Measurements from ENCODE around the gene GRAMD2B.

The GRAMD2B gene

DNA sequence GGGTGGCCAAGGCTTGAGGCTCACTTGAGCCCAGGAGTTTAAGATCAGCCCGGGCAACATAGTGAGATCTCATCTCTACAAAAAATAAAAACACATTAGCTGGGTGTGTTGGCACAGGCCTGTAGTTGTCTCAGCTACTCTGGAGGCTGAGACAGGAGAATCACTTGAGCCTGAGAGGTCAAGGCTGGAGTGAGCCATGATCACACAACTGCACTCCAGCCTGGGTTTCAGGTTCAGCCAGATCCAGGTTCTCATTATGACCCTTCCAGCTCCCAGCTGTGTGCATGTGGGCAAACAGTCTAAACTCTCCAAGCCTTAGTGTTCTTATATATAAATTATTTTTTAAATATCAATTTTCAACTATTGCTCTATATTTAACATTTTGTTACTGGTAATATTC is 103.9 kb downstream of the GRAMD2B start:
- H3K4me2 ChIP-seq (ENCODE audit: low read length), result no peak overlapping the region
- no peak overlapping the region for H3K4me3 ChIP-seq (ENCODE audit: low read depth, low read length, poor library complexity, severe bottlenecking)
- H3K27me3 ChIP-seq (ENCODE audit: insufficient read depth, low read length), result no peaks in the 10 kb centered on the region
- no peaks in the 10 kb centered on the region for H4K20me1 ChIP-seq (ENCODE audit: insufficient read depth, low read length)
- no peaks in the 10 kb centered on the region for H3K36me3 ChIP-seq (ENCODE audit: insufficient read depth, low read length)
- no peaks in the 10 kb centered on the region for H3K4me1 ChIP-seq (ENCODE audit: insufficient read depth, low read length, severe bottlenecking)
- H3K9me3 ChIP-seq (ENCODE audit: low read length), result no peaks in the 10 kb centered on the region
- no peak overlapping the region for H3K27ac ChIP-seq (ENCODE audit: low read depth, low read length, poor library complexity, severe bottlenecking)
- no peak overlapping the region for H3K9ac ChIP-seq (ENCODE audit: low read length)
- TF ChIP-seq EZH2 (IDR thresholded peaks at IDR 0.05; ENCODE audit: borderline replicate concordance, low read length), result no peak
- TF ChIP-seq, protein P1, sequence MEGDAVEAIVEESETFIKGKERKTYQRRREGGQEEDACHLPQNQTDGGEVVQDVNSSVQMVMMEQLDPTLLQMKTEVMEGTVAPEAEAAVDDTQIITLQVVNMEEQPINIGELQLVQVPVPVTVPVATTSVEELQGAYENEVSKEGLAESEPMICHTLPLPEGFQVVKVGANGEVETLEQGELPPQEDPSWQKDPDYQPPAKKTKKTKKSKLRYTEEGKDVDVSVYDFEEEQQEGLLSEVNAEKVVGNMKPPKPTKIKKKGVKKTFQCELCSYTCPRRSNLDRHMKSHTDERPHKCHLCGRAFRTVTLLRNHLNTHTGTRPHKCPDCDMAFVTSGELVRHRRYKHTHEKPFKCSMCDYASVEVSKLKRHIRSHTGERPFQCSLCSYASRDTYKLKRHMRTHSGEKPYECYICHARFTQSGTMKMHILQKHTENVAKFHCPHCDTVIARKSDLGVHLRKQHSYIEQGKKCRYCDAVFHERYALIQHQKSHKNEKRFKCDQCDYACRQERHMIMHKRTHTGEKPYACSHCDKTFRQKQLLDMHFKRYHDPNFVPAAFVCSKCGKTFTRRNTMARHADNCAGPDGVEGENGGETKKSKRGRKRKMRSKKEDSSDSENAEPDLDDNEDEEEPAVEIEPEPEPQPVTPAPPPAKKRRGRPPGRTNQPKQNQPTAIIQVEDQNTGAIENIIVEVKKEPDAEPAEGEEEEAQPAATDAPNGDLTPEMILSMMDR (IDR thresholded peaks at IDR 0.05; ENCODE audit: low read length), result no peak
- no peak overlapping the region for H2AFZ ChIP-seq (ENCODE audit: low read length)
- H3K9me2 ChIP-seq (ENCODE audit: low read depth, low read length), result no peaks in the 10 kb centered on the region
- H3F3A ChIP-seq (ENCODE audit: insufficient read depth, low read length), result no peaks in the 10 kb centered on the region
- no peaks in the 10 kb centered on the region for H3K79me2 ChIP-seq (ENCODE audit: insufficient read depth, low read length)

- Histone ChIP-seq H3K4me2 (ENCODE audit: low read length) (no peak overlapping the region), H3K9ac (ENCODE audit: low read length) (no peak overlapping the region), H3K36me3 (ENCODE audit: insufficient read depth, low read length) (no peaks in the 10 kb centered on the region), H3F3A (ENCODE audit: insufficient read depth, low read length) (no peaks in the 10 kb centered on the region), H3K79me2 (ENCODE audit: insufficient read depth, low read length) (no peaks in the 10 kb centered on the region), H3K27ac (ENCODE audit: low read depth, low read length, poor library complexity, severe bottlenecking) (no peak overlapping the region), H3K4me1 (ENCODE audit: insufficient read depth, low read length, severe bottlenecking) (no peaks in the 10 kb centered on the region), H3K27me3 (ENCODE audit: insufficient read depth, low read length) (no peaks in the 10 kb centered on the region), H3K9me3 (ENCODE audit: low read length) (no peaks in the 10 kb centered on the region), H3K9me2 (ENCODE audit: low read depth, low read length) (no peaks in the 10 kb centered on the region), H3K4me3 (ENCODE audit: low read depth, low read length, poor library complexity, severe bottlenecking) (no peak overlapping the region), H2AFZ (ENCODE audit: low read length) (no peak overlapping the region), H4K20me1 (ENCODE audit: insufficient read depth, low read length) (no peaks in the 10 kb centered on the region)
- no peak for TF ChIP-seq EZH2 (IDR thresholded peaks at IDR 0.05; ENCODE audit: borderline replicate concordance, low read length)
- TF ChIP-seq, protein P1 (IDR thresholded peaks at IDR 0.05; ENCODE audit: low read length), result no peak
Observed at GRCh38 chr5:126527892-126528291, 104.7 kb downstream of the GRAMD2B start.

DNA sequence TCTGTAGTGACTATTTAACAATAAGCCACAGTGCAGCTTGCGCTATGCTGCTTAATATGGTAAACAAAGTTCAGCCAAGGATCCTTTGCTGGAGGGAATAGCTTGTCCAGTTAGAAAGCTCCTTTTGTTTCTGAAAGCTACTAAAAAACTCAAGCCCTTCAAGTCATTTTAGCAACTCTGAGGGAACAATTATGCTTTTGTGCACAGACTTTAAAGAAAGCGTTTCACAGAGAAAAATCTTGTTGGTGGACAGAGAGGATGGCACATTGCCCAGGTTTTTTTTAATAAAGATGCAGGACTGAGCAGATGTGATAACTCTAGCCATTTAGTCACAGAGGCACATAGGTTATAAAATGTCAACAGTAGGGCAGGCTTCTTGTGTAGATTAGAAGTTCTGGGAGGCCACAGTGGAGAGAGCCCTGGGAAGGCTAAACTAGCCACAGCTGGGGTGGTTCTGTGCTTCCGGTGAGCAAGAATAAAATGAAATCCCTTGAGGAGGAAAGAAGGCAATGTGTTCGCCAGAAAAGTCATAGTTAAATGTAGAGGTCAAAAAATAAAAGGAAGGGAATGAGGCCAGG is 108.4 kb downstream of the GRAMD2B start:
- TF ChIP-seq EZH2 (IDR thresholded peaks at IDR 0.05; ENCODE audit: borderline replicate concordance, low read length), result no peak
- TF ChIP-seq, protein P1 (IDR thresholded peaks at IDR 0.05; ENCODE audit: low read length), result no peak
- no peaks in the 10 kb centered on the region for H3K9me2 ChIP-seq (ENCODE audit: low read depth, low read length)
- H3K79me2 ChIP-seq (ENCODE audit: insufficient read depth, low read length), result no peaks in the 10 kb centered on the region
- H3K4me1 ChIP-seq (ENCODE audit: insufficient read depth, low read length, severe bottlenecking), result no peaks in the 10 kb centered on the region
- H3K27ac ChIP-seq (ENCODE audit: low read depth, low read length, poor library complexity, severe bottlenecking), result no peak overlapping the region
- H3K27me3 ChIP-seq (ENCODE audit: insufficient read depth, low read length), result no peaks in the 10 kb centered on the region
- no peak overlapping the region for H3K4me2 ChIP-seq (ENCODE audit: low read length)
- no peak overlapping the region for H3K9ac ChIP-seq (ENCODE audit: low read length)
- no peaks in the 10 kb centered on the region for H3K9me3 ChIP-seq (ENCODE audit: low read length)
- H2AFZ ChIP-seq (ENCODE audit: low read length), result no peak overlapping the region
- no peaks in the 10 kb centered on the region for H3F3A ChIP-seq (ENCODE audit: insufficient read depth, low read length)
- no peaks in the 10 kb centered on the region for H4K20me1 ChIP-seq (ENCODE audit: insufficient read depth, low read length)
- no peaks in the 10 kb centered on the region for H3K36me3 ChIP-seq (ENCODE audit: insufficient read depth, low read length)
- no peak overlapping the region for H3K4me3 ChIP-seq (ENCODE audit: low read depth, low read length, poor library complexity, severe bottlenecking)
